Right hindlimb (tissue), 1 donor: Measurements from ENCODE around the gene DXO.

Source experiments
- DNase-seq: peaks from one replicate; pipeline ENCODE4 v3.0.0-alpha.2; 2018

Gene DXO

DNA sequence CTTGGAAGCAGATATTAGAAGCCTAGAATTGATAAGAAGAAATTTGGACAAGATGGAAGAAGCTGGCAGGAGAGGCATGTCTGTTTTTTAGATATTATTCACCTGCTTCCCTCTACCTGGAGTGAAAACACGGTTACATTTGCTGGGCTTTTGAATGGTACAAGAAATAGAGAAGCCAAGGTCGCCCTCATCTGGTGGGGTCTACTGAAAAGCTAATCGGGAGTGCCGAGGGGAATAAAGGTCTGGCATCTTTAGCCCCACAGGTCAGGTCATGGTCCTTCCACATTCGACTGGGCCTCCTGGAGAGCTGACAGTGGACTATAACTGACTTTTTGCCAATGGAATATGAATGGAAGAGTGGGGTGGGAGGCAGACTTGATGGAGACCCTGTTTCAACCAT lies 49.0 kb downstream of the DXO start:
- no peak for DNase-seq

DNA sequence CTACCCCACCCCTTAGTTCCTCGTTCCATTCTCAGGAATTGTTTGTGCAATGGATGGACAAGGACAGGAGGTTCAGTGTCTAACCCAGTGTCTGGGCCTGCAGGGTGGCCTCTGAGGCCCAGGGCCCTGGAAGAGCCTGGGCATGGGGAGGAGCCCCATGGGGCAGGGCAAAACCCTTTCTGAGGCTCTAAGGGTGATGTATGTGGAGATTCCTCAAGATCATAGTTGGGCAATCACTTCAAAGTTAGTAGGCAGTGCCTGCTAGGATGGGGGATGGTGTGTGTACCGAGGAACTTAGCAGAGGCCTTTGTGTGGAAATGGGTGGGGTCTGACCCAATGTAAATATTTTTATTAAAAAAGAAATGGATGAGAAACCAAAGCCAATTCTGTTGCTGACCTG lies 51.1 kb downstream of the DXO start:
- no peak for DNase-seq
